ENCODE results near the gene NETO1.

GRCh38 chr18:72820571-72820970 lies 47.2 kb downstream of the NETO1 start:
- TF ChIP-seq CTCF (IDR thresholded peaks at IDR 0.05; ENCODE audit: low read depth, low read length): no peak
- no peak for TF ChIP-seq EZH2phosphoT487 (IDR thresholded peaks at IDR 0.05; ENCODE audit: low read depth)

Measured in OCI-LY3 (cell line).